OCI-LY3 (cell line): ENCODE results near the gene FREM1.

Experiments used
- EZH2phosphoT487 ChIP-seq: fragments of 200-600 bp; shearing (Covaris generic); IDR thresholded peaks from 2 replicates; pipeline ENCODE4 v1.6.1; 2018; ENCODE audit warnings: antibody characterized with exemption, mixed run types, low read depth
- TF ChIP-seq, protein P1 (sequence below): fragments of 200-600, 300-600 bp; sonication (generic); IDR thresholded peaks from 2 replicates; pipeline ENCODE4 v1.5.1; 2014; ENCODE audit warnings: antibody characterized with exemption, low read length, low read depth

DNA sequence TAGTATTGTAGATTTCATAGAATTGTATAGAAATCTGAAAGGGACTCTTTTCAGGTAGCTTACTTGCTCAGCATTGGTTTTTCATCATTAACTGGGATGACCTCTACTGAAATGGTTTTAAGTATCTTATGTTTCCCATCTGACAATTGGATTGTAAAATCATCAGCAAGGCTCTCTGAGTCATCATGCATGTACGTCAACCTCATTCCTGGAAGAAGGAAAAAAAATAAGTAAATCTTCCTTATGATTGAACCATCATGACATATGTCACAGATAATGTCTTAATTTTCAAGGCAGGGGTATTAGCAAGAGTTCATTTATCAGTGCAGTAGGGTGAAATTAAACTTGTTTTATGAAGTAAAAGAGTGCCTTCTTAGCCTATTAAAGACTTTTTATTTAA, 112.8 kb downstream of the FREM1 start:
- TF ChIP-seq, protein P1, sequence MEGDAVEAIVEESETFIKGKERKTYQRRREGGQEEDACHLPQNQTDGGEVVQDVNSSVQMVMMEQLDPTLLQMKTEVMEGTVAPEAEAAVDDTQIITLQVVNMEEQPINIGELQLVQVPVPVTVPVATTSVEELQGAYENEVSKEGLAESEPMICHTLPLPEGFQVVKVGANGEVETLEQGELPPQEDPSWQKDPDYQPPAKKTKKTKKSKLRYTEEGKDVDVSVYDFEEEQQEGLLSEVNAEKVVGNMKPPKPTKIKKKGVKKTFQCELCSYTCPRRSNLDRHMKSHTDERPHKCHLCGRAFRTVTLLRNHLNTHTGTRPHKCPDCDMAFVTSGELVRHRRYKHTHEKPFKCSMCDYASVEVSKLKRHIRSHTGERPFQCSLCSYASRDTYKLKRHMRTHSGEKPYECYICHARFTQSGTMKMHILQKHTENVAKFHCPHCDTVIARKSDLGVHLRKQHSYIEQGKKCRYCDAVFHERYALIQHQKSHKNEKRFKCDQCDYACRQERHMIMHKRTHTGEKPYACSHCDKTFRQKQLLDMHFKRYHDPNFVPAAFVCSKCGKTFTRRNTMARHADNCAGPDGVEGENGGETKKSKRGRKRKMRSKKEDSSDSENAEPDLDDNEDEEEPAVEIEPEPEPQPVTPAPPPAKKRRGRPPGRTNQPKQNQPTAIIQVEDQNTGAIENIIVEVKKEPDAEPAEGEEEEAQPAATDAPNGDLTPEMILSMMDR = no peak
- TF ChIP-seq EZH2phosphoT487 = no peak
